Left ventricle myocardium superior (tissue), 1 donor: Measurements from ENCODE around the gene NSUN2. TPM values are rescaled to one million over a fixed set of nuclear protein-coding genes. Genes with fewer than 3 reads are reported as not detected.
A peak's percentile ranks its signal among the peaks of the same experiment; 100 is the strongest.

Experiments
- ATAC-seq: fragments of 200-7000 bp; cut with Tn5 transposase; one replicate; pipeline ENCODE4 v1.9.1; 2020; ENCODE audit warnings: mild to moderate bottlenecking, moderate library complexity
- DNase-seq: peaks from one replicate; pipeline ENCODE4 v3.0.0-alpha.2; 2020
- intact Hi-C: fragments of 100-400 bp; cut with micrococcal nuclease; formaldehyde crosslinking; loops from one replicate; pipeline ENCODE4 v1.11.0; 2022
- total RNA-seq: library from RNA; stranded (reverse); fragmentation: NEBNext Ultra II Directional; extraction: Animal tissue kit (Norgen Biotek cat#: 25700); gene quantifications from one replicate; pipeline ENCODE4 v1.2.1, GENCODE V29; 2021
- donor health status: DM: no; HTN: yes; CAD: no; lungs with severe emphysema.

Gene NSUN2
- total RNA-seq, 1 donor from 2014 or later: 33.5 TPM

DNA sequence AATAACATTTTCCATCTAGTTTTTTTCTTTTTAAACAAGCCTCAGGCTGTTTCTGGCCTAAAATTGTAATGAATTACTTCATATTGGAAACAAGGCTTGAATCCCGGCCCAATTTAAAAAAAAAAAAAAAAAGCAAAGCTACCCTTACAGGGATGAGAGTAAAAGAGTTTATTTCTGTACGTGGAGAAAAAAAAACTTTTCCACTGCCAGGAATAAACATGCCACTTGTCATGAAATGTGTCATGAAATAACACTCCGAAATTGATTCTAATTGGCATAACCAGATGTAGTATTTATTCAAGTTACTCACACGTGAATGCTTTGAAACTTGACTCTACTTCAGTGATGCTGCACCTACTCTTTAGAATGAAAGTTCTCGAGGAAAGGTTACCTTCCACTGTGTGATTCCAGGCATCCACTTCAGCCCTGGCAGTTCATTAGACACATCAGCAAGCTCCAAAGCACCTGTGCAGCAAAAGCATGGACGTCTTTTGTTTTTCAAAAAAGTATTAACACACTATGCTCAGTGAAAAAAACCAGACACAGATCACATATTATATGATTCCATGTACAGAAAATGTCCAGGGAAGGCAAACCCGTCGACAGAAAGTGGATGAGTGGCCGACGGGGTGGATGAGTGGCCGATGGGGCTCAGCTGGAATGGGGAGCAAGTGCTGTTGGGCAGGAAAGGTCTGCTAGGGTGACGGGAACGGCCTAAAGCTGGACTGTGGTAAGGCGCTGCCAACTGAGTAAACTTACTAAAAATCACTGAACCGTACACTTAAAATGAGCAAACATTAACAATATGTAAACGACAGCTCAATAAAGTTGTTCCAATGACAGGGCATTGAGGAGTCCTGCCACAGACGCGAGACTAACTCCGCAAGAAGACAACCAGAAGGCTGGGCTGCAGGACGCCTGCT lies 21.2 kb downstream of the NSUN2 start:
- no peak for DNase-seq
- intact Hi-C loops: loop anchor here (10.0 kb wide), 1 partner anchor 133 kb away; no protein-coding TSS in a partner anchor
- ATAC-seq: no peak

GRCh38 chr5:6608016-6608415 lies 24.8 kb downstream of the NSUN2 start:
- ATAC-seq: peak; percentile 12
- intact Hi-C loops: no loop called here
- no peak for DNase-seq

DNA sequence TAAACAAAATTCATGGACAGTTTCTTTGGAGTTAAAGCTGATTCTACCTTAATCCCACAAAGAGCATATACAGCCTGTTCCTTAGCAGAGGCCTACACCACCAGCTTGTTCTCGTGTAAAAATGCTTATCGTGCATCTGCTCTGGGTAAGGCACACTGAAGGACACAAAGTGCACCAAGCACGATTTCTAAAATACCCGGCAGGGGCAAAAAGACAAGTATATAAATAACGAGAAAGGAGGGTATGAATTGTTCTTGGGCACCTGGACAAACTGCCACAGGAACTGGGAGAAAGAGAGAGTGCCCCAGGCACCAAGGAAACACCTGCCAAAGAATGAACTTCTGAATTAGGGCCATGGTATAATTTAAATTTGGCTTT lies 25.3 kb downstream of the NSUN2 start:
- DNase-seq (no peak), ATAC-seq (peak; percentile 70)
- intact Hi-C loops: no loop called here

- DNase-seq (no peak), ATAC-seq (no peak)
- intact Hi-C loops: no loop called here
Observed at GRCh38 chr5:6606884-6607558, 25.8 kb downstream of the NSUN2 start.

DNA sequence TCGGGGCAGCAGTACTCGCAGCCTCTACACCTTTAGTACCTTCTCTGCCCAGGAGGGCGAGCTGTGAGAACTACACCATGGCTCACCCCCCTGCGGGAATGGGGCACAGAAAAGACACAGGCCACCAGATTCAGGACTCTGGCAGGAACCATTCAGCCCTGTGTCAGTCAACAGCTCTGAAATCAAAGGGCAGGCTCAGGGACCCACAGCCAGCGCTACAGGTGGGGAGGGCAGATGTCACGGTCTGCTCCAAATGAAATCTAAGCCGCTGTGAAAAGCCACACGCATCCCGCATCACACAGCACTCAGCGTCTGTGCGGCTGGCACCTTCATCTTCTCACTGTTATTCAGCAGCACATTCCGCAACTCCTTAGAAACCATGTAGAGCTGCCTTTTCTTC lies 27.9 kb downstream of the NSUN2 start:
- intact Hi-C loops: no loop called here
- ATAC-seq (no peak), DNase-seq (no peak)

DNA sequence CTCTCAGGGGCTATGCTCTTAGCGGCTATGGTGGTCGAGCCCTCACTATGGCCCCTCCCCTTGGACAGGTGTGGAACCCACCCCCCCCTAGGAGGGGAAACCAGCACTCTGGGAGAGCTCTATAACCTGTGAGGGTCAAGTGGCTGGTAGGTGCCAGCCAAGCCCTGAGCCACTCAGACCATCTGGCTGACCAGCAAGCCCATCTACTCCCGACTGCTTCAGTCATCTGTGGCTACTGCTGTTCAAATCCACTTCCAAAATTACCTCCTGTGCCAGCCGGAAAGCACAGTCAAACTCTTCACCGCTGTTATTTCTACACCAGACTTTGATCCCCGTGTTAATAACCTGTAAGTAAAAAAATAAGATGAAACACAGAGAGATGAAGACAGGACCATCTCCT lies 28.5 kb downstream of the NSUN2 start:
- no peak for ATAC-seq
- intact Hi-C loops: no loop called here
- no peak for DNase-seq

GRCh38 chr5:6603643-6604042 lies 29.2 kb downstream of the NSUN2 start:
- DNase-seq (peak; percentile 79), ATAC-seq (peak; percentile 85)
- intact Hi-C loops: no loop called here

DNA sequence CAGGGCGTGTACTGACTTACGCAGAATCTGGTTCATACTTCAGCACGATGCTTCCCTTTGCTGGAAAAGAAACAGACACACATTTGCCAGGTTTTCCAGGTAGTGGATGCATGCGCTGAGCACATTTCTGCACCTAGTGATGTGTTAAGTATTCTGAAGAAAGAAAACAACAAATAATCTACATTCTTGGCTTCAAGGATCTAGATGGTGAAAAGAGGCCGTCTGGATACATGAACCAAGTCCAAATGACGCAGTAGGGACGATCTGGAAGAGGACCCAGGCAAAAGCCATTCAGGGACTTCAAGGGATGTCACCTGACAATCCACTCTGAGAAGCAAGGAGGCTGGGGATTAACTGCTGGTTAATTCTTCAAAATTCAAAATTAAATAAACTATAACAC lies 30.4 kb downstream of the NSUN2 start:
- DNase-seq (no peak), ATAC-seq (no peak)
- intact Hi-C loops: no loop called here

DNA sequence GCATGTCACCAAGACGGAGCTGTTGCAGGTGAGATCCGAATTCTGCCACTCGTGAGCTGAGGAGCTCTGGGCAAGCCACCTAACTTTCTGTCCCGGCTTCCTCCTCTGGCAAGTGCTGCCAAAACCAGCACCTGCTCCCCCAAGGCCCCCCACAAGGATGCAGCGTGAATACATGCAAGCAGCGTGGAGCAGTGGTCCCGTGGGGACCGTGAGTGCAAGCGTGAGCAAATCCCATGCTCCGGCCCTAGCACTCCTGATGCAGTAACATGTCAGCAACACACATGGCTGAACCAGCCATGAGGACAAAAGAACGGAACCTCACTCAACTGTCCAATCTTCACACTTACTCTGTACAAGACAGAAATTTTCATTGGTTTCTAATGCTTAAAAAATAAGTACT lies 31.0 kb downstream of the NSUN2 start:
- intact Hi-C loops: no loop called here
- DNase-seq (no peak), ATAC-seq (no peak)

DNA sequence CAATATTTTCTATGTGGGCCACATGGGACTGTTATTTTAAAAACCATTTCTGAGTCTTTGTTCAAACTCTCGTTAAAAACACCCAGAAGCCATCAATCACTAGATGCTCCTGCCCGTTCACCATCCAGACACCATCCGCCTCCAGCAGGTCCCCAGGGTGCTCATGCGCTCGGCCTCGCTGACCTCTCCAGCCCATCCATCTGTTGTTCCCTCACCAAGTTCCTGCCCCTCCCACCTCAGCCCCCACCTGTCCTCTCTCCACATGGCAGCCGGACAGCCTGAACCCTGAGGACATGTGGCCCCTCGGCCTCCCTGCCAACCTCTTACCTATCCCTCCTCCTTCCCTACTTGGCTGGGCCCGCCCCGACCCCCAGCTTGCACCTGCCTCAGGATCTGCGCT lies 31.6 kb downstream of the NSUN2 start:
- DNase-seq (no peak), ATAC-seq (no peak)
- intact Hi-C loops: no loop called here

DNA sequence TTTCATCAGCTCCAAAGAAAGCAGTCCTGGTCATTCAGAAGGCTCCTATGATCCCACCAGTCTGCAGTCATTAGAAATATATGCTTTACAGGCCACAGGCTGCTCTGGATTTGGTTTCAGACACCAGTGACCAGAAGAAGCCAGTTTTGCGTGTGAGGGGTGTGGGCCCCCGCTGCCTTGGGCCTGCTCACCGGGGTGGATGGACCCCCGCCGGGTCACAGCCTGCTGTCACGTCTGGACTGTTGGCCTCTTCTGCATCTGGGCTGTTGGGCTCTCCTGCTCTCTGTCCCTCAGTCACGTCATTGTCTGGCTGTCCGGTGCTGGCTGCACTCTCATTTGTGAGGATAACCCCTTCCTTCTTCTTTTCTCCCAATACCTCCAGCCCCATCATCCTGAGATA lies 33.1 kb downstream of the NSUN2 start:
- DNase-seq: no peak
- ATAC-seq: no peak
- intact Hi-C loops: no loop called here

- intact Hi-C loops: no loop called here
- ATAC-seq (peak; percentile 89), DNase-seq (no peak)
Observed at GRCh38 chr5:6598351-6598900, 34.4 kb downstream of the NSUN2 start.

DNA sequence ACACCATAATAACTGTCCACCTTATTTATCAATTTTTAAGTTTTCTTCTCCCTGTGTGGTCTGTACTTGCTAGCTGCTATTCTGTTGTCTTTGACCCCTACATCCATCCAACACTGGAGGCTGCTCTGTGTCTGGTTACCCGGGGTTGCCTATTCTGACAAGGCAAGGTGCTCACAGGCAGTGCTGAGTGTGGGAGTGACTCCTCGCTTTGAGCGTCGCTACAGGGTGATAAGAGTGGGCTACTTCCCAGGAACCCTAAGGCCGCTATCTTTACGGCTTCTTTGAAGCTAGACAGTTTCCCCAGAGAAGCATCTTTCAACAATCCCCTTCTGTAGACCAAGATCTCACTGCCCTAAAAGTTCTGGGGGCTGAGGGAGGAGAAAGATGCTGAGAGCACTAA lies 35.3 kb downstream of the NSUN2 start:
- intact Hi-C loops: no loop called here
- DNase-seq (no peak), ATAC-seq (peak; percentile 11)

DNA sequence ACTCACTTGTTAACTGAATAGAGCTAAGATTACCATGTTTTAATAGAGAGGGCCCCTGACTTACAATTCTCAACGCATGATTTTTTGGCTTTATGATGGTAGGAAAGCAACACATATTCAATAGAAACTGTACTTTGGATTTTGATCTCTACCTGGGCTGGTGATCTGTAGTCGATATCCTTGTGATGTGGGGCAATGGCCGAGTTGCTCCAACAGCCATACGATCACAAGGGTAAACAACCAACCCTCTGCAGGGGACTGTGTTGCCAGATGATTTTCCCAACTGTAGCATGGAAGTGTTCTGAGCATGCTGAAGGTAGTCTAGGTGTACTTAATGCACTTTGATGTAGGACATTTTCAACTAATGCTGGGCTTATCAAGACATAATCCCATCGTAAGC lies 36.5 kb downstream of the NSUN2 start:
- intact Hi-C loops: no loop called here
- DNase-seq (no peak), ATAC-seq (no peak)

GRCh38 chr5:6595405-6595804 lies 37.4 kb downstream of the NSUN2 start:
- DNase-seq (no peak), ATAC-seq (no peak)
- intact Hi-C loops: no loop called here

- DNase-seq: no peak
Observed at GRCh38 chr5:6594066-6594465, 38.8 kb downstream of the NSUN2 start.

GRCh38 chr5:6593148-6594016 lies 39.5 kb downstream of the NSUN2 start:
- intact Hi-C loops: no loop called here
- ATAC-seq: no peak
- no peak for DNase-seq

More at GRCh38 chr5:6594066-6594465, 38.8 kb downstream of the NSUN2 start:
- ATAC-seq: no peak
- intact Hi-C loops: no loop called here

DNA sequence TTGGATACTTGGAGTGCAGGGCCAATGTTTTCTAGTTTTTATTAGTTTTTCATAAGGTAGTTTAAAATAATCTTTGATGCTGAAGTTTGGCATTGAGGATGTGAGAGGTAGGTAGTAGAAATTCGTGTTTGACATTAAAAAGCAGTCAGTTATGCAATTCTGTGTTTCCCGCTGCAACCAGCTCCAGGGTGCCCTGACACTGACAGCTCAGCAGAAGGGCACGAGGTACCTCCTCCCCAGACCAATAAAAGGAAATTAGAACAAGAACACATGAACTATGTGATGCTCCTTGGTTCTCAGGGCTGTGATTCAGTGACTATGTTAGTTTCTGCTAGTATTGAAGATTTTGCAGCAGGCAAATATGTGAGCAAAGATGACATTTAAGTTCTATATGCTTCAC lies 40.2 kb downstream of the NSUN2 start:
- intact Hi-C loops: no loop called here
- DNase-seq (no peak), ATAC-seq (no peak)

DNA sequence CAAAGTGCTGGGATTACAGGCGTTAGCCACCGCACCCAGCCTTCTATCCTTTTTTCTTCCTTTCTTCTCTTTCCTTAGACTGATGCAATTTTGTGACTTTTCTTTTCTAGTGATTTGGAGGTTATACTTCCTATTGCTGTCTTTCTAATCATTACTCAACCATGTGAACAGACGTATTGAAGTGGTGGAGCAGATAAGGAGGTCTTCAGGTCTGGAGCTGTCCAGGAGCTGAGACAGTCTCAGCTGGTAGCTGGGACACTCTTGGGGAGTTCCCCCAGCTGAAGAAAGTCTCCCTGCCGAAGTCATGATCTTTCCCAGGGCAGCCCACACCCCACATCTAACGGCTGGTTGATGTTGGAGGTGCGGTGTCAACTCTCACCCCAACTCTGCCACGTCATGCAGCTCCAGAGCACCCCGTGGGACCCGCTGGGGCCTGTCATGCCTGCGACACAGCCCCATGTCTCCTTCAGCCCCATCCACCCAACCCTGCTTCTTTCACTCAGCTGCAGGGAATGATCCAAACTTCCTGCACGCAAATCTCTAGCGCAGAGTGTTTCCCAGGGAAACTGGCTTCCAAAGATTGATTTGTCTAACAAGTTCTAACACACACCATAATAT lies 41.1 kb downstream of the NSUN2 start:
- DNase-seq (no peak), ATAC-seq (no peak)
- intact Hi-C loops: no loop called here
